Right kidney (tissue), 1 donor: ENCODE results near the gene RARS2.

ENCODE experiments used
- DNase-seq: peaks from one replicate; pipeline ENCODE4 v3.0.0-alpha.2; 2016

Gene RARS2

GRCh38 chr6:87575423-87575822, 14.4 kb downstream of the RARS2 start:
- DNase-seq: no peak

- DNase-seq: no peak
These were observed 15.5 kb downstream of the RARS2 start for GRCh38 chr6:87574237-87574804.

GRCh38 chr6:87573307-87574024, 16.3 kb downstream of the RARS2 start:
- no peak for DNase-seq

- DNase-seq: no peak
These were observed 16.9 kb downstream of the RARS2 start for GRCh38 chr6:87572883-87573282.

GRCh38 chr6:87572021-87572420, 17.8 kb downstream of the RARS2 start:
- DNase-seq: no peak

GRCh38 chr6:87561017-87561416, 28.8 kb downstream of the RARS2 start:
- no peak for DNase-seq

- no peak for DNase-seq
These were observed 31.3 kb downstream of the RARS2 start for GRCh38 chr6:87558446-87558845.

- DNase-seq: no peak
These were observed 34.3 kb downstream of the RARS2 start for GRCh38 chr6:87555506-87555905.

GRCh38 chr6:87553159-87553765, 36.5 kb downstream of the RARS2 start:
- no peak for DNase-seq

GRCh38 chr6:87551799-87552198, 38.0 kb downstream of the RARS2 start:
- no peak for DNase-seq

GRCh38 chr6:87544474-87544735, 45.4 kb downstream of the RARS2 start:
- no peak for DNase-seq

- DNase-seq: no peak
These were observed 45.9 kb downstream of the RARS2 start for GRCh38 chr6:87543696-87544473.

GRCh38 chr6:87541744-87542143, 48.0 kb downstream of the RARS2 start:
- no peak for DNase-seq

- no peak for DNase-seq
These were observed 48.7 kb downstream of the RARS2 start for GRCh38 chr6:87541041-87541440.

GRCh38 chr6:87540539-87540938, 49.2 kb downstream of the RARS2 start:
- DNase-seq: no peak

GRCh38 chr6:87539554-87539953, 50.2 kb downstream of the RARS2 start:
- DNase-seq: no peak

GRCh38 chr6:87538510-87539260, 51.1 kb downstream of the RARS2 start:
- DNase-seq: no peak

GRCh38 chr6:87534377-87535047, 55.3 kb downstream of the RARS2 start:
- no peak for DNase-seq

GRCh38 chr6:87529221-87529620, 60.6 kb downstream of the RARS2 start:
- no peak for DNase-seq

GRCh38 chr6:87522686-87523085, 67.1 kb downstream of the RARS2 start:
- no peak for DNase-seq

- DNase-seq: no peak
These were observed 71.3 kb downstream of the RARS2 start for GRCh38 chr6:87518453-87518852.

GRCh38 chr6:87514831-87515230, 75.0 kb downstream of the RARS2 start:
- no peak for DNase-seq
